Frontal cortex (tissue), 4 donors: ENCODE data around the gene MOB3B. TPM values are rescaled to one million over a fixed set of nuclear protein-coding genes. Genes with fewer than 3 reads are reported as not detected.
"Not testable (repeated sequence)": the region's sequence is repeated elsewhere in the genome, so short reads cannot be mapped to it uniquely, and the experiment has no call there.

Experiments used
- DNase-seq, 2 donors: peaks; one replicate each; pipeline ENCODE4 v3.0.0; 2012; ENCODE audit warnings: low spot score in 2 of 2
- FAIRE-seq: peaks from 2 replicates; lab custom pipeline; 2012; peaks lifted over from hg19 to GRCh38; lab: Jason Lieb, UNC
- total RNA-seq: library from RNA; depleted of rRNA; stranded (reverse); fragments of >200 nt; gene quantifications from one replicate; pipeline ENCODE4 v1.2.3, GENCODE V29; 2014
- donor health status: control.
- donor health status: control.
- donor health status: control.

The MOB3B gene
- total RNA-seq, 1 donor from 2014 or later, result 2.9 TPM

DNA sequence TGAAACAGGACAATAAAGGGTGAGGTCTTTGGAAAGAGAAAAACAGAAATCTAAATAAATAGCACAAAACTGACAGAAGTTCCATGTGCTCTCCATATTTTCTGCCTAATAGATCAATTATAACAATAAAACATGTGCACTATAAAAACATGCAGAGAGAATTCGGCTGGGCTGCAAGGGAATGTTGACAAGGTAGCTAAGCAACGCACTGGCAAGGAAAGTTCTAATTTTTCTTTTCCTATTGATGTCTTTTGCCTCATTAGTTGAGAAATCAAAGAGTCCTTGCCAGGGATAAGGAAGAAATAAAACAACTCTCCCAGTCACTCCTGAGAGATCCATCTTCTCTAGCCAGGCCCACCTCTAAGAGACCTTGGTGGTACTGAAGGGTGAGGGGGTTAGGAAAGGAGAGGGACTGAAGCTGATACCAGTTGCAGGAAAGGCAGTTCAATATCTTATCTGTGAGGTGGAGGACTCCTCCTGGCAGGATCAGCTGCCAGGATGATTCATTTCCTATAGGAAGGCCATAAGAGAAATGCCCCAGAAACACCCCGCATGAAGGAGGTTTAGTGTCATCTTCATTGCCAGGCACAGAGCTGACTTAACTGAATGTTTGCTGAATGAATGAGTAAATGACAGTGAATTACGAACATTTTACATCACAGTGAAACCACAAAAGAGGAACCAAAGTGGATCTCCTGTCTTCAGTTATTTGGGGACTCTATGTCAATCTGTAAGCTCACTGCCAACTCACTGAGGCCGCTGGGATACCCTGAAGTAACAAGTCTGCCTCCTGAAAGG lies 69.2 kb downstream of the MOB3B start:
- no peak for DNase-seq
- FAIRE-seq, result no peak

- FAIRE-seq (no peak), DNase-seq (no peak)
Measured at GRCh38 chr9:27457445-27457844, 72.2 kb downstream of the MOB3B start.

- FAIRE-seq (no peak), DNase-seq (no peak)
Measured at GRCh38 chr9:27453860-27454553, 75.6 kb downstream of the MOB3B start.

DNA sequence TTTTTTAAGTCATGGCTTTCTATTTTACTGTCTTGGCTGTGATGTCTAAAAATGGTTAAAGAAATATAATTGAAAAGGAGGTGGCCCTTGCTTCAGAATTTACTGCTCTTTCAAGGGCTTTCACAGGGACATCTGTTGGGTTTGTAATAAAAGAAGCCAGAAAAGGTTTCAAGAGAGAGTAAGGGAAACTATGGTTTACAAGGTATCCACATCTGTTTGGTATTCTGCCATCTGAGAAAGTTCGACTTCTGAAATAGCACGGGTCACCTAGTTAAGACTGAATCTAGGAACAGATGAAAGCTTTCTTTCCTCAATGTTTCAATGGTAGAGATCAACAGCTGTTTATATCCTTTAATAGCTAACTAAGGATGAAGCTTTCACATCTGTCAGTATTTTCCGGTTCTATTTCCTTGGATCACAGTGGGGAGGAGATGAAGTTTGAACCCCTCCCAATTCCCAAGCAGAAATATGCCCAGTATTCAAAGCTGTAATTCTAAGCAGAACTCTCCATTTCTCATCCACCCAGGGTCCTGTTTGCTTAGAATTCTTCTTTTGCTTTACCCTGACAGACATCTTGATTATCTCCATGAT lies 78.3 kb downstream of the MOB3B start:
- DNase-seq (no peak), FAIRE-seq (no peak)

- no peak for FAIRE-seq
- DNase-seq, result no peak
Measured at GRCh38 chr9:27450752-27451151, 78.9 kb downstream of the MOB3B start.

DNA sequence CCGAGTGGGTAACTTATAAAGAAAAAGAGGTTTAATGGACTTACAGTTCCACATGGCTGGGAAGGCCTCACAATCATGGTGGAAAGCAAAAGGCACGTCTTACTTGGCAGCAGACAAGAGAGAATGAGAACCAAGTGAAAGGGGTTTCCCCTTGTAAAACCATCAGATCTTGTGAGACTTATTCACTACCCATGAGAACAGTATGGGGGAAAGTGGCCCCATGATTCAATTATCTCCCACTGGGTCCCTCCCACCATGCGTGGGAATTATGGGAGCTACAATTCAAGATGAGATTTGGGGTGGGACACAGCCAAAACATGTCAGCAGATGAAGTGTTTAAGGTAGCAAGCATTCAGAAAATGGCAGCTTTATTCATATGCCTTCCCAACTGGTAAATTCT lies 81.3 kb downstream of the MOB3B start:
- not testable (repeated sequence) for FAIRE-seq, DNase-seq

- no peak for FAIRE-seq
Measured at GRCh38 chr9:27447031-27447683, 82.5 kb downstream of the MOB3B start.

DNA sequence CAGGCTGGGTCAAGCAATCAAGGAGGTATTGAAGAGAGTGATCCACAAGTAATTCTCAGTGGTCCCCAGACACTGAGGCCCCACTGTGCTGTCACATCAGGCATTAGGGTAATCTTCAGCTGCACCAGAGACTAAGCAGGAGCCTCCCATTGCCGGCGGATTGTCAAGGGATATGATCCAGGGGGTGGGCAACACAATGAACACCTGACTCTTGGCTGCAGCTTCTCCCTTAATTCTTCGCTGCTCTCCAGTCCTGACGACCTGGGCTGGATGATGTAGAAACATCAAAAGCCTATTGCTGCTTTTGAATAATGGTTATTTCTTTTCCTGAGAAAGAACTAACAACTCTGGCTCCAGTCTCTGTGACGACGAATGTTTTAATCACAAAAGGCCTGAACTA lies 83.9 kb downstream of the MOB3B start:
- FAIRE-seq (no peak), DNase-seq (no peak)

More at GRCh38 chr9:27447031-27447683, 82.5 kb downstream of the MOB3B start:
- DNase-seq, result no peak

DNA sequence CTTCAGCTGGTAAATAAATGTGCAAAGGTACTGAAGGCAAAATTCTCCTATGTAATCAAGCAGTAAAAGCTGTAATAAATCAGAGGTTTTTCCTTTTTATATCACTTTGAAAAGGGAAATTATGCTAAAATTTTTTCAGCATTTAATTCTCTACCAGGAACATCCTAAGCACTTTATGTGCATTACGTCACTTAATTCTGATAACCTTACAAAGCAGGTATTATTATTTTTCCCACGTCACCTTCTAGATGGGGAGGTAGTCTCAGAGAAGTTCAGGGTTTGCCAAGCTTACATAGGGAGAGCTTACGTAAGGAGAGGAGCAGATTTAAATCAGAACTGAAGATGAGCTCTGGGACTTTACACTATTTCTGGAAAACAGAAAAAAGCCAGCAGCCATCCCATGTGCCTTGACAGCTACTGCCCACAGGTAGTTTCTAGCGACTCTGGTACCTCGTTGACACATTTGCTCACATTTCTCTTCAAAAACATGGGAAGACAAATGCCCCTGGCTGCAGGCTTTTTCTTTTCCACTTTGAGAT lies 84.5 kb downstream of the MOB3B start:
- FAIRE-seq, result no peak
- DNase-seq, result no peak

- DNase-seq (no peak), FAIRE-seq (no peak)
Measured at GRCh38 chr9:27442464-27442863, 87.2 kb downstream of the MOB3B start.

- DNase-seq (no peak), FAIRE-seq (no peak)
Measured at GRCh38 chr9:27441741-27442070, 87.9 kb downstream of the MOB3B start.

GRCh38 chr9:27440888-27441740 lies 88.5 kb downstream of the MOB3B start:
- no peak for FAIRE-seq
- DNase-seq, result no peak

GRCh38 chr9:27438522-27438921 lies 91.1 kb downstream of the MOB3B start:
- FAIRE-seq (no peak), DNase-seq (no peak)

DNA sequence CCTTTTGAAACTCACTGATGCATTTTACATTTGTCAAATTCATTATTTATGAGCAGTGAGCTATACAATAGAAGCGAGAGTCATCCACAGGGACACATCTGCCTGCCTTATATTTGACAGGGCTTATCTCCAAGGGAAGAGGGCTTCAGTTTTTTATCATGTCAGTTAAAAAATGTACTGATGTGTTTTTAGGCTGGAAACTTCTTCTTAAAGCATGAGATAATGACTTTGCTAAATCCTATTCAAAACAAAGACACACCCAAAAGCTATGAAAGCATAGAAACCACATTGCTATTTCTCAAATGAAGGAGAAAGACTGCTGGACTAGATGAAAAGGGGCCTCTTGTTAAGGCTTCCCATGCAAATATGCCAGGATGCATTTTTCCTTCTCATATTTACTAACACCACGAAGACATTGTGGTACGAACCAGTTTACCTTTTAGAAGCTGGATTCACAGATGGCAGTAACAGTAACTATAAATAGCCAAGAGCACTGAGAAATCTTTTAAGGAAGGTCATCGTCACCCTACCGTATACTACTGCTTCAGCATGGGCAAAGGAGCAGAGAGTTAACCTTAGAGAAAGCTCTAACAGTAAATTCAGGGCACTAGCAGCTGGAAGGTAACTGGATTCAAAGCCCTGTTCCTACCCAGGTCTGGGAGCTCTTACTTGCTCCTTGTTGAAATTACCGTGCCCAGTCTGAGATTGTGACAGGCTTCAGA lies 91.8 kb downstream of the MOB3B start:
- FAIRE-seq (no peak), DNase-seq (no peak)

GRCh38 chr9:27436234-27436633 lies 93.4 kb downstream of the MOB3B start:
- DNase-seq, result no peak
- FAIRE-seq, result no peak

DNA sequence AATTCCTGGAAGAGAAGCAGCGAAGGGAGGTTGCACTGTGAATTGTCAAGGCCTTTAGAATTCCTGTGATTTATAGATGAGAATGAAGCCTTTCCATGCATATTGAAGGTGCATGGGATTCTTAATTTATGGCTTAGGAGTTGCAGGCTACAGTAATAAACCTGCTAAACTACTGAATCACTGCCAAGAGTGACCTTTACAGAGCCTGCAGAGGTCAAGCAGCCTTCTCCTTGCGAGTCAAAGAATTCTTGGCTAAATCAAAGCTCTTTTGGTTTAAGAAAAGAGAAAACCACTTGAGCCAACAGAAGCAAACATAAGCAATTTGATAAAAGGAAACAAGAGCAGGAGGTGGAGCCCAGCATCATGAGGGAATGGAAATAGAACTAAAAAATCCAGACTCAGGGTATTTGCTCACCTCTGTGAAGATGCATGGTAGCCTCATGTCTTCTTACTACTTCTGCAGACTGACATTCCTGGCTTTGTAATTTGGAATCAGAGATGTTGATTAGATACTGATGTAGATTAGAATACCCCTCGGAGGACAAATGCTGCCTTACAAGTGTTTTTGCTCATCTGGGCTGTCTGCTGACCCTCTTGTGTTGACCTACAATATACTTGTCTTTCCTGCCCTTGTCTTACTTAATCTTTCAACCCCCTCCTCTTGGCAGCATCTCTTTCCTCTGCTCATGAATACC lies 95.8 kb downstream of the MOB3B start:
- DNase-seq, result no peak
- no peak for FAIRE-seq

DNA sequence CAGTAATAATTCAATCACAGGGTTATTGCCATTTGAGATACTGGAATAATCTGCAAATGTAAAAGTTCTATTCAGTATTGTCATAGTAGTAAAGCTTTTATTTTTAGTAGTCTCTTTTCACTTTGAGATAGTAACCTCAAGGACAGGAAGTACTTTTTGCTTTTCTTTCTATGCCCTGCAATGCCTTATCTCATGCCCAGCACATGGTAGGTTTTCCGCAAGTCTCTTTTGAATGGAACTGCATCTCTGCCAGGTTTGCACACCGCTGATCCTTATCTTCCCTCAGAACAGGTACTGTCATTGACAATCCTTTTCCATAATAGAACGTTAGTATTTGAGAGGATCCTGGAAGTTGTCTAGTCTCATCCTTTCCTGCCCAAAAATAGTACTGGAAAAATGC lies 97.3 kb downstream of the MOB3B start:
- FAIRE-seq, result no peak
- DNase-seq, result no peak

DNA sequence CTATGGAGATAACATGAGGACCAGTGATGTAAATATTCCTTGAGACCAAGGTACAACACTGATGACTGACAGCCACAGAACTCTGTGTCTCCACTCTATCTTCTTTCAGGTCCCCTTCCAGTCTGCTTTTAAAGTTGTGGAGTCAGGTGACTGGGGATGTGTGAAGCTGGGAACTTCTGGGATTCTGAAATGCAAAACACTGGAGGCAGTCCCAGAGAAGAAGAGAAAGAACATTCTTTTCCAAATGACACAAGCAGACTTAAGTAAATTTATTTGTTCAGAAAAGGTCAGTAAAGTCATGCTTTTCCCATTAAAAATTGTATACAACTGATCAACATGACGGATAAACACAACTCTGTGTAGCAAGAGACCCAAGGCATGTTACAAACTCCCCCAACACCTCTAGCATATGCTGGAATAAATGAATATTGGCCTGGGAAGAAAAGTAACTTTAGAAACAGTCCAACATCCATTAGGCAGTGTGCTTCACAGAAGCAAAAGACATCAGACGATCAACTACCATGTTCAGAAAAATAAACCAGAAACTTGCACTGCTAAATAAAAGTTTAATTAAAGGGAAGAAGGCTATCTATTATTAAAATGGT lies 98.0 kb downstream of the MOB3B start:
- FAIRE-seq, result no peak

More for the DNA sequence above, 98.0 kb downstream of the MOB3B start:
- DNase-seq, result no peak
